ENCODE data around the gene YARS2. TPM values are rescaled to one million over a fixed set of nuclear protein-coding genes. Genes with fewer than 3 reads are reported as not detected.

YARS2 gene
- total RNA-seq, 4 donors from 2014 or later, result 12.3 to 15.0 (median 14.7) TPM

DNA sequence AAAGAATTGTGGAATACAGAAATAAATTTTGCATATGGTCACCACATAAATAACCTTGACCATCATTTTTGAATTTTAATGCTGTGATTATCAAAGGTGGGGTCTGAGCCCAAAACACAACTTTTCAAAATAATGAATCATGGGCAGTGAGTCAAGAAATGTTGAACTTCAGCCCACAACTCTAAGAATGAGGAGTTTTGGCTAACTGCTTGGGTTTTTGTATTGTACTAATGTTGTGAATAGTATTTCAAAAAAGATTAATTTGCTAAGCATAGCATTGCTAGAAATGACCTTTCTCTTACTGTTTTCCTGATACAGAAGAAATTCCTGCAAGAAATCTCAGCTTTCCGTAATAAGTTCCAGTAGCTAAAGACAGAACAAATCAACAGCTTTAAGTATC, 24.4 kb upstream of the YARS2 start:
- 16% methylated on average over 1 of the region's 1 CpG for WGBS
- intact Hi-C loops (cut with DNase I), result no loop called here

DNA sequence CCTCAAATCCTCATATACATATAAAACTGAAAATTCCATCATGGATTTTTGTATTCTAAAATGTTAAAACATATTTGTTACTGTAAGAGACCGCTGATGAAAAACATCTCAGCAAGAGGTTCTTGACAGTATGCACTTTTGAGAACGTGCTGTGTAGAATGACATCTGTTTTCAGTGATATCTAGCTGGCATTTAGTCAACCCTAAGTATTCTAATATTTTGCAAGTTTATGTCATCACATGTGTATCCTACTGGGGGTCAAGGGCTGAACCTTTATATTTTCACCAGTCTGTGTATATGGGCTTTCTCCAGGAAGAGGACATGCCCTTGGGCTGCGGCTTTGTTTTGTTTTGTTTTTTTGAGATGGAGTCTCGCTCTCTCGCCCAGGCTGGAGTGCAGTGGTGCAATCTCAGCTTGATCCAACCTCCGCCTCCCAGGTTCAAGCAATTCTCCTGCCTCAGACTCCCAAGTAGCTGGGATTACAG, 22.0 kb upstream of the YARS2 start:
- no peak for DNase-seq (ENCODE audit: extremely low spot score)
- TF ChIP-seq, protein P1, sequence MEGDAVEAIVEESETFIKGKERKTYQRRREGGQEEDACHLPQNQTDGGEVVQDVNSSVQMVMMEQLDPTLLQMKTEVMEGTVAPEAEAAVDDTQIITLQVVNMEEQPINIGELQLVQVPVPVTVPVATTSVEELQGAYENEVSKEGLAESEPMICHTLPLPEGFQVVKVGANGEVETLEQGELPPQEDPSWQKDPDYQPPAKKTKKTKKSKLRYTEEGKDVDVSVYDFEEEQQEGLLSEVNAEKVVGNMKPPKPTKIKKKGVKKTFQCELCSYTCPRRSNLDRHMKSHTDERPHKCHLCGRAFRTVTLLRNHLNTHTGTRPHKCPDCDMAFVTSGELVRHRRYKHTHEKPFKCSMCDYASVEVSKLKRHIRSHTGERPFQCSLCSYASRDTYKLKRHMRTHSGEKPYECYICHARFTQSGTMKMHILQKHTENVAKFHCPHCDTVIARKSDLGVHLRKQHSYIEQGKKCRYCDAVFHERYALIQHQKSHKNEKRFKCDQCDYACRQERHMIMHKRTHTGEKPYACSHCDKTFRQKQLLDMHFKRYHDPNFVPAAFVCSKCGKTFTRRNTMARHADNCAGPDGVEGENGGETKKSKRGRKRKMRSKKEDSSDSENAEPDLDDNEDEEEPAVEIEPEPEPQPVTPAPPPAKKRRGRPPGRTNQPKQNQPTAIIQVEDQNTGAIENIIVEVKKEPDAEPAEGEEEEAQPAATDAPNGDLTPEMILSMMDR (IDR thresholded peaks at IDR 0.05), result no peak
- no peak for TF ChIP-seq POLR2A (IDR thresholded peaks at IDR 0.05; ENCODE audit: low read depth)
- TF ChIP-seq EP300 (IDR thresholded peaks at IDR 0.05), result no peak
- H3K9me3 ChIP-seq, result no peaks in the 10 kb centered on the region
- 70% methylated on average over 6 of the region's 6 CpGs for WGBS
- peaks cover 0 to 10% (median 0%) of the 10 kb centered on the region in 4 donors for H3K27me3 ChIP-seq
- no peaks in the 10 kb centered on the region for H3K36me3 ChIP-seq
- no peak overlapping the region for H3K27ac ChIP-seq (replicated peaks in 1 of 4)
- H3K4me1 ChIP-seq, result no peaks in the 10 kb centered on the region
- no peak overlapping the region for H3K4me3 ChIP-seq
- intact Hi-C loops (cut with DNase I), result no loop called here

More for the DNA sequence above, 24.4 kb upstream of the YARS2 start:
- Histone ChIP-seq H3K9me3 (no peaks in the 10 kb centered on the region), H3K27me3 (peaks cover 0 to 10% (median 0%) of the 10 kb centered on the region in 4 donors), H3K27ac (replicated peaks in 1 of 4) (no peak overlapping the region), H3K36me3 (no peaks in the 10 kb centered on the region), H3K4me3 (no peak overlapping the region), H3K4me1 (no peaks in the 10 kb centered on the region)
- TF ChIP-seq POLR2AphosphoS5 (IDR thresholded peaks at IDR 0.05) (no peak), EP300 (IDR thresholded peaks at IDR 0.05) (no peak), POLR2A (IDR thresholded peaks at IDR 0.05; ENCODE audit: low read depth) (no peak)
- TF ChIP-seq, protein P1 (IDR thresholded peaks at IDR 0.05), result no peak
- DNase-seq (ENCODE audit: extremely low spot score), result no peak

DNA sequence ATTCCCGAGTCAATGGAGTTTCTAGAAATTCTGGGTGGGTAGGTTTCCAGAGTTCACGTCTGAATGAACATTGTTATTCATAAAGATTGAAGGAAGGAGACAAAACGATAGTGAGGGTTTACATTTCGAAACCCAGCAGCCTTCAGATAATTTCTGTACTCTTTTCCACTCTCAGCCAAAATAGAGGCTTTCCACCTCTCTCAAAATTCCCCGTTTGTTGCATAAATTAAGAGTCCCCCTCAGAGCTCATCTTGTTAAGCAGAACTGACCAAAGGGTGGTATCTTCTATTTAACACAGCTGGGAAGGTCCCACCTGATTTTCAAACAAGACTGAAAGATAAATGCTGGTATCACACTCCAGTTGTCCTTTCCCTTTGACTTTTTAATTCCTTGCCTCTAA, 21.5 kb upstream of the YARS2 start:
- H3K4me3 ChIP-seq, result no peak overlapping the region
- no peak for TF ChIP-seq EP300 (IDR thresholded peaks at IDR 0.05)
- TF ChIP-seq, protein P1 (IDR thresholded peaks at IDR 0.05), result no peak
- no peak for TF ChIP-seq POLR2A (IDR thresholded peaks at IDR 0.05; ENCODE audit: low read depth)
- TF ChIP-seq POLR2AphosphoS5 (IDR thresholded peaks at IDR 0.05), result no peak
- H3K27ac ChIP-seq (replicated peaks in 1 of 4), result no peak overlapping the region
- H3K27me3 ChIP-seq, result peaks cover 0 to 10% (median 0%) of the 10 kb centered on the region in 4 donors
- WGBS, result 69% methylated on average over 5 of the region's 5 CpGs
- no peaks in the 10 kb centered on the region for H3K36me3 ChIP-seq
- intact Hi-C loops (cut with DNase I), result no loop called here
- H3K9me3 ChIP-seq, result no peaks in the 10 kb centered on the region
- H3K4me1 ChIP-seq, result no peaks in the 10 kb centered on the region
- DNase-seq (ENCODE audit: extremely low spot score), result no peak

DNA sequence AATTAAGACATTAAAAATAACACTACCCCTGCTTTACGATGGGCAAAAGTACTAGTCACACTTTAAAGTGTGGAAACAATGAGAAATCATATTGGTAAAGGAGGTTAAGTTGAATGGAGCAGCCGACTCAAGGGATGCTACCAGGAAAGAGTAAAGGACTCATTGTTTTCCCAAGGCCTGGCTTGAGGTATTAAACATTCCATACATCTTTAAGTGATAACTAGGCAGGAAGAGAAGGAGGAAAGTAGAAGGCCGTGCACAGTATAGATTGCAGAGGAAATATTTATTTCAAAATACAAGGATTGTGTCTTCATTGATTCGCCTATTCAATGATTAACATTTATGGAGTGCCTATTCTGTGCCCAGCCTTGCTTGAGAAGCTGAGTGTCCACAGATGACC, 20.6 kb upstream of the YARS2 start:
- Histone ChIP-seq H3K9me3 (no peaks in the 10 kb centered on the region), H3K36me3 (no peaks in the 10 kb centered on the region), H3K27me3 (peaks cover 0 to 10% (median 0%) of the 10 kb centered on the region in 4 donors), H3K4me1 (no peaks in the 10 kb centered on the region), H3K27ac (replicated peaks in 1 of 4) (no peak overlapping the region), H3K4me3 (no peak overlapping the region)
- no peak for DNase-seq (ENCODE audit: extremely low spot score)
- TF ChIP-seq POLR2A (IDR thresholded peaks at IDR 0.05; ENCODE audit: low read depth) (no peak), EP300 (IDR thresholded peaks at IDR 0.05) (no peak), POLR2AphosphoS5 (IDR thresholded peaks at IDR 0.05) (no peak)
- TF ChIP-seq, protein P1 (IDR thresholded peaks at IDR 0.05), result no peak
- WGBS, result 84% methylated on average over 4 of the region's 4 CpGs
- intact Hi-C loops (cut with DNase I), result no loop called here

DNA sequence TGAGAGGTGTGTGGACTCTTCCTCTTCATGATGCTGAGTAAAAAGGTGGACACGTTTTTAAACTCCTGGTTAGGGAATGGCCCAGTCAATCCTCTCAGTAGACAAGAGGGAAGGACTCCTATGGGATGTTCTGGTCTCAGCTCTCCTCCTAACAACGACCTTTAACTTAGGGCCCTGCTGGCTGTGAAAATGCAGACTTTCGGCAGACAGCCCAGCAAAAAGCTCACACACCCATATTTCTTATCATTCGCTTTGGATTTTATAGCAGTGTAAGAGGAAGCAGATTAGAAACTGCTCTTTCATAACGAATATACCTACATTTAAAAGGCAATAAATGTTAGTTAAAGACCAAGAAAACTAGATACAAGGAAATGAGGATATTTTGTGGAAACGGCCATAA, 18.0 kb upstream of the YARS2 start:
- Histone ChIP-seq H3K27ac (replicated peaks in 1 of 4) (no peak overlapping the region), H3K4me1 (no peaks in the 10 kb centered on the region), H3K27me3 (peaks cover 0 to 6% (median 0%) of the 10 kb centered on the region in 4 donors), H3K4me3 (no peak overlapping the region), H3K36me3 (no peaks in the 10 kb centered on the region), H3K9me3 (no peaks in the 10 kb centered on the region)
- DNase-seq (ENCODE audit: extremely low spot score), result no peak
- no peak for TF ChIP-seq EP300 (IDR thresholded peaks at IDR 0.05)
- TF ChIP-seq POLR2AphosphoS5 (IDR thresholded peaks at IDR 0.05), result no peak
- WGBS, result 68% methylated on average over 6 of the region's 6 CpGs
- intact Hi-C loops (cut with DNase I), result no loop called here

Data from esophagus muscularis mucosa (tissue), 4 donors.